Stimulated activated CD8-positive, alpha-beta memory T cell treated with anti-CD3 and anti-CD28 coated beads, Interleukin-7, amount 100 ng/mL, for 1 hour (primary cell): Measurements from ENCODE around the gene ELP2.
"Not testable (repeated sequence)": the region's sequence is repeated elsewhere in the genome, so short reads cannot be mapped to it uniquely, and the experiment has no call there.

Source experiments
- DNase-seq, 2 donors: peaks; one replicate each; pipeline ENCODE4 v3.0.0-alpha.2; 2020; ENCODE audit warnings: low read depth in 2 of 2

Gene ELP2

DNA sequence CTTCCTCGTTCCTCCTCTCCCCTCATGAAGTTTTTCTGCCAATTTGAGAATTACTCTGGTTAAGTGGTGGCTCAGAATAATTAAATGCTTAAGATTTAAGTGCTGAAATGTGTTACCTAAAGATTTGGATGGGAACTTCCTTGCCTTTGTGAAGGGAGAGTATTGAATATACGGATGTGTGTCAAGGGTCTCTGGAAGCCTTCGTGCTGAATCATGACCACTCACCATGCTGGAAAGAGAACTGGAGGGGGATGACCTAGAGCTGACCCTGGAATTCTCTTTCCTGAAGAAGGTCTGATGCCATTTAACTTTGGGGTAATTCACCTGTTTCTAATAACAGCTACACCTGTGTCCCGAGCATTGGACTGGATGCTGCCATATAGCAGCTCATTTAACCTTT lies 59.8 kb downstream of the ELP2 start:
- no peak for DNase-seq

DNA sequence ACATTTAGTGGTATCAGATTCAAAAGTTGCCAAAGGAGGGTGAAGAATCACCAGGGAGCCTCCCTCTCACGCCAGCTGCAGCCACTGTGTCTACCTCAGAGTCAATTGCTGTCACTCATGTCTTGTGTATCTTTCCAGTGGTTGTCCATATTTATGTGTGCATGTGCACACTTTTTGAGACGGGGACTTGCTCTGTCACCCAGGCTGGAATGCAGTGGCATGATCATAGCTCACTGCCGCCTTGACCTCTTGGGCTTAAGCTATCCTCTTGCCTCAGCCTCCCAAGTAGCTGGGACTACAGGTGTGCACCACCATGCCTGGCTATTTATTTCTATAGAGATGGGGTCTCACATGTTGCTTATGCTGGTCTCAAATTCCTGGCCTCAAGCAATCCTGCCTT lies 61.6 kb downstream of the ELP2 start:
- no peak for DNase-seq

DNA sequence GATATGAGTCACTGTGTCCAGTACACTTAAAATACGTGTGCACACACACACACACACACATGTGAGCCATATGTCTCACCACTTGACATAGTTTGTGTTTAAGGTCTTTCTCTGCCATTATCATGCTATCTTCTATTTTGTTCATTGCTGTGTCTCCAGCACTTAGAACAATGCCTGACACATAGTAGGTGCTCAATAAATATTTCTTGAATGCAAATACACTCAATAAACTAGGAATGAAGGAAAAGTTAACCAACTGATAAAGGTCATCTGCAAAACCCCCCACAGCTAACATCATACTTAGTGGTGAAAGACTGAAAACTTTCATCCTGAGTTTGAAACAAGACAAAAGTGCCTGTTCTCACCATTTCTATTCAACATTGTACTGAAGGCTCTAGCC lies 62.0 kb downstream of the ELP2 start:
- no peak for DNase-seq

DNA sequence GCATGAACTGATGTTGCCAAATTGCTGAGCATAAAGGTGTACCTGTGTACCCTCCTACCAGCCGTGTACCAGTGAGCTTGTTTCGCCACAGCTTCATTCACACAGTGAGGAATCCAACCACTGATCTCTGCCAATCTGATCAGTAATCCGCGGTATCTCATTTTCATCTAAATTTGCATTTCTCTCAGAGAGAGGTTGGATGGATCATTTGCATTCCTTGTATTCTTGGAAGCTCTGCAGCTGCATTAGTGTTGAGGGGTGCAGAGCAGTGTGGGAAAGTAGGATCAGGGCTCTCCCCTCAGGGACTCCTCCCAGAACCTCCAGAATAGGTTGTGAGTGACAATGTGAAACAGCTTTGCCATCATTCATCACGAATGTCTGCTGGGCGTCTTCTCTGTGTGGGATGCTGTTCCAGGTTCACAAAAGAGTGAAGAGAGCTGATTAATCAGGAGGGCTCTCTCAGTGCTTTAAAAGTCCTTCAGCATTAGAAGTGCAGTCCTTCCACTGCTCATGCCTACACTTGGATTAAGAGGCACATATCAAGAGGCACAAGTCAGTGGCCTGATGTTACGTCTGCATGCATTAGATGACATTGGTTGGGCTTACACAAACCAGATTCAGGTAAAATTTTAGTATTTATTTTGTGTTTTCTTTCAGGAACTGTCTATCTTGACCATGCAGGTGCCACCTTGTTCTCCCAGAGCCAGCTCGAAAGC lies 65.1 kb downstream of the ELP2 start:
- no peak for DNase-seq

DNA sequence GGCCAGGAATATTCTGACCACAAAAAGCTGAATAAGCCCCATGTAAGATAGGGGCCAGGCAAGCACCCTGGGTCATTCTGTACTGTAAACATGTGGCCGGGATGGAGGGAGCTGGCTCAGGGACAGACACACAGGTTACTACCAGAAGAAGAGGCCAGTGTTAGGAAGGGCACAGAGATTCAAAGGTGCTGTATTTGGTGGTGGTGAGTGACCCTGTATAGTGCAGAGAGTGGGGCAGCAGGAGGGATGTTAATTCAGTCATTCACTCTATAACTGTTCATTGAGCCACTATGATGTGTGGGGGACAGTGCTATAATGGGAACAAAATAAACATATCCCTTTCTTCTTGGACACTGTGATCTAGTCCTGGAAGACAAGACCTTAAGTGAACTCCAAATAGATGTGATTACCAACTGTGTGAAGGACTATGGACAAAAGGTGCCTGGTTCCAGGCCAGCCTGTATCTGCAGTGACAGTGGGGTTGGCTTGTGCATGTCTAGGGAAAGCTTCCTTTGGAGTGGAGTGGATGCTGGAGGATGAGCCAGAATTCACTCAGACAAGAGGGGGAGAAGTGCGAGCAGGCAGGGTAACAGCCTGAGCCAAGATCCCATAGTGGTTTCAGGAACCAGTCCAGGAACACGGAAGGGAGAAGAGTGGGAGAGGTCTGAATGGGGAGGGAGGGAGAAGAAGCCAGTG lies 65.9 kb downstream of the ELP2 start:
- DNase-seq: no peak

GRCh38 chr18:36196238-36196995 lies 66.7 kb downstream of the ELP2 start:
- DNase-seq: no peak

GRCh38 chr18:36197511-36198166 lies 67.9 kb downstream of the ELP2 start:
- no peak for DNase-seq

- DNase-seq: no peak
Measured at GRCh38 chr18:36199691-36200295, 70.1 kb downstream of the ELP2 start.

DNA sequence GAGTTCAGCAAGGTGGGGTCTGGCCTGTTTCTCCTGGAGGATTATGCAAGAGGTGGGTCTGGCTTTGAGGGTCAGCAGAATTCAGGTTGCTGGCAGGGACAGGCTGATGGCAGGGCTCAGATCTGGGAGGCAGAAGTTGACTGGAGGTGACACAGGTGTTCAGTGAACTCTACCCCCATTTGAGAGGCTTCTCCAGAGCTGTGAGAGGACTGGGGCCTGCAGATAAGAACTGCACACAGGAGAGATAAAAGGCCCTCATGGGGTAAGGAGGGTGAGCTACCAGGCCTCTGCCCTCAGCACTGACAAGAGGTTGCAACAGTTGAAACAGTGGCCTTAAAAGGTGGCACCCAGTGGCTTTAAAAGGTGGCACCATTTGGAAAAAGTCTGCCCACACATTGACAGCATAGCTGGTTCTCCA lies 70.7 kb downstream of the ELP2 start:
- no peak for DNase-seq

DNA sequence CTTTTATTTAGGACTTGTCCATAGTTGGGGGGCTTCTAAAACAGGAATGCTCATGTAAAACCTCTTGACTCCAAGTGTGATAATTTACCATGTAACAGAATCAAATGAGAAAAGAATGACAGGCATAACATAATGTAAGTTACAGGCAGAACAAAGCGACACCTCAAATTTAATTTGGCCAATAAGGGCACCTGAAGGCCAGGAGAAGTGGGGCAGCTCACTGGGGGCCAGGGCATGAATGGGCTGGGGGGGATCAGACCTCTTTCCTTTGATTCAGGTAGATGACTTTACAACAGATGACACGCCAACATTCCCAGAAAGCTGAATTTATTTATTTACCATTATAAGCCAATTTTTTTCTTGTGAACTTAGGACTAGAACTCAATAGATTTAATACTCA lies 72.1 kb downstream of the ELP2 start:
- DNase-seq: no peak

DNA sequence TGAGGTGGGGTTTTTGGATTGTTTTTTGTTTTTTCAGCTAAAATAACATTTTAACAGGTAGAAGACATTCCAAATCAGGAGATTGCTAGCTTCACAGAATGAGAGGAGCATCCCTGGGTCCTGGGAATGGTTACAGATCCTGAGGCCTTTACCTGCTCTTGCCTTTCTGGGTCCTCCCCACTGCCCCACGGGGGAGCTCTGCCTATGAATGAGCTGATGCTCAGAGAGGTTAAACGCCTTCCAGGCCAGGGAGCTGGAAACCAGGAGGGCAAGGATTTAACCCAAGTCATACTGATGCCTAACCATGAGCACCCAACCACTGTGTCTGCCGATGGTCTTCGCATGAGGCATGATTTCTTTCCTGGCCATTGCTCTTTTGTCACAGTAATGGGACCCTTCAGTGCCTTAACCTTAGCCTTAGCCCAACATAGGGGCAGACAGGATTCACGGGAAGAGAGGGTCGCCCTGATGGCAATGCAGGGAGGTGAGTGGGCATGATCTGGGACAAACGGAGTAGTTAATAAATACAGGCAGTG lies 73.7 kb downstream of the ELP2 start:
- DNase-seq: no peak

DNA sequence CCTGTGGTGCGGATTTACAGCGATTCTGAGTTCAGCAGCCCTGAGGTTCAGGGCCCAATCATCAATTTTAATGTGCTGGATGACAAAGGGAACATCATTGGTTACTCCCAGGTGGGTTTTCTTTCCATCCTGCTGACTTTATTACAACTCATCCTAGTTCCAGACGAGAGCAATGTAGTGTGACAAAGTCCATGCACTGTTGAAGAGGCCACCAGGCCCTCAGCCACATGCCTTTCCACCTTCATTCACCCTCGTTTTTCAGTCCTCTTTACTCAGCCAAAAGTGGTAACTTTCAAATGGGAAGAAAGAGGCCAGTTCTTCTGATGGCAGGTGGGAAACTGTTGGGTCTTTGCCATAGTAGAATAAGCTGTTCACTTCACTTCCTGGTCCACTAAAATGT lies 75.5 kb downstream of the ELP2 start:
- no peak for DNase-seq

DNA sequence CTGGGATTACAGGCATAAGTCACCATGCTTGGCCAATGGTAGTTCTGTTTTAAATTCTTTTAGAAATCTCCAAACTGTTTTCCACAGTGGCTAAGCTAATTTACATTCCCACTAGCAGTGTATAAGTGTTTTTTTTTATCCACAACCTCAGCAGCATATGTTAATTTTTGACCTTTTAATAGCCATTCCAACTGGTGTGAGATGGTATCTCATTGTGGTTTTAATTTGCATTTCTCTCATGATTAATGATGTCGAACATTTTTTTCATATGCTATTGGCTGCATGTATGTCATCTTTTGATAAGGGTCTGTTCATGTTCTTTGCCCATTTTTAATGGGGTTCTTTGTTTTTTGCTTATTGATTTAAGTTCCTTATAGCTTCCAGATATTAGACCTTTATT lies 77.6 kb downstream of the ELP2 start:
- no peak for DNase-seq

- not testable (repeated sequence) for DNase-seq
Measured at GRCh38 chr18:36207969-36208368, 78.3 kb downstream of the ELP2 start.

DNA sequence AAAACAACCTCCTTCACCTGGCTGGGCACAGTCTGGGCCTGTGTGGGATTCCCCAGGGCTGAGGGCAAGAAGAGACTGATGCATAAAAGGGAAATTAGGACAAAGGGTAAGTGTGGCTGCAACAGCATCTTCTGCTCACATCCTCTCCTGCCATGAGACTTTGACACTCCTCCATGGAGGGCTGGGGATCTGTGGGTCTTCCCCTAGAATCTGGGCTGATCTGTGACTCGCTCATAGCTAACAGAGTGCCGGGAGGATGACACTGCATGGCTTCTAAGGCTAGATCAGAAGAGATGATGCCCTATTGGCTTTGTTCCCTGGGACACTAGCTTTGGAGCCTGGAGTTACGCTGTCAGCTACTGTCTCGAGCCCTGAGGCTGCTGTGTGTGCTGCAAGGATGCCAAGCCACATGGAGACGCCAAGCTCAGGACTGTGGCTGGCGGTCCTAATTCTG lies 81.9 kb downstream of the ELP2 start:
- no peak for DNase-seq

- no peak for DNase-seq
Measured at GRCh38 chr18:36212301-36213171, 82.8 kb downstream of the ELP2 start.

DNA sequence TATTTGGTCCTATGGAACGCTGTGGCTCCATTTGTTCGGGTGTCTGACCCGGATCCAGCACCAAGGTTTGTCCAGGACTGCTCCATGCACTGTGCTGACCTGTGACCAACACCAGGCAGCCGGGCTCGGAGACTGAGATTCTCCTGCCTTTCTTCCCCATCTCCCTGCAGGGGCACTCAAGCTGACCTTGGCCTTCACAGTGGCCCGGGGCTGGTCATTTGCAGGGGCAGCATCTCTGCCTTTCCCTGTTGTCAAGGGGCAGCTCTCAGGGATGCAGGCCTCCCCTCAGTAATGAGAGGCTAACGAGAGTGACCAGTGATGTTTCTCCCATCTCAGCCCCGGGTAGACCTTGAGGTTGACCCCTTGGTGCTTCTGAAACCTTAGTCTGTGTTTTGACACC lies 85.1 kb downstream of the ELP2 start:
- DNase-seq: no peak

DNA sequence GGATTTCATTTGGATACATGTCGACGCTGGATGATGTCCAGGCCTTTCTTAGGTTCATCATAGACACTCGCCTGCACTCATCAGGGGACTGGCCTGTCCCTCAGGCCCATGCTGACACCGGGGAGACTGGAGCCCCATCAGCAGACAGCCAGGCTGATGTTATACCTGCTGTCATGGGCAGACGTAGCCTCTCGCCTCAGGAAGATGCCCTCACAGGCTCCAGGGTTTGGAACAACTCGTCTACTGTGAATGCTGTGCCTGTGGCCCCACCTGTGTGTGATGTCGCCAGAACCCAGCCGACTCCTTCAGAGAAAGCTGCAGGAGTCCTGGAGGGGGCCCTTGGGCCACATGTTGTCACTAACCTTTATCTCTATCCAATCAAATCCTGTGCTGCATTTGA lies 85.9 kb downstream of the ELP2 start:
- DNase-seq: no peak

GRCh38 chr18:36217348-36217747 lies 87.6 kb downstream of the ELP2 start:
- no peak for DNase-seq

DNA sequence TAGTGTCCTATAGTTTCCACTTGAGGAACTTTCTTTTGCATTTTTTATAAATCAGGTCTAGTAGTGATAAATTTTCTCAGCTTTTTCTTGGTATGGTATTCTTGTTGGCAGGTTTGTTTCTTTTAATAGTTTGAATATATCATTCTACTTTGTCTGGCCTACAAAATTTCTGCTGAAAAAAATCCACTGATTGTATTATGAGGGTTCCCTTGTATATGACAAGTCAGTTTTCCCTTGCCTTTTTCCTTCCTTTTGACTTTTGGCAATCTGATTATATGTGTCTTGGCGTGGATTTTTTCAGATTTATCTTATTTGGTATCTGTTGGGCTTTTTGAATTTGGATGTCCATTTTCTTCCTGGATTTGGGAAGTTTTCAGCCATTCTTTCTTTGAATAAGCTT lies 99.5 kb downstream of the ELP2 start:
- no peak for DNase-seq
